ENCODE data around the gene CLIP1. TPM values are rescaled to one million over a fixed set of nuclear protein-coding genes. Genes with fewer than 3 reads are reported as not detected.
"Not testable (repeated sequence)": the region's sequence is repeated elsewhere in the genome, so short reads cannot be mapped to it uniquely, and the experiment has no call there.

The CLIP1 gene
- total RNA-seq, 2 experiments from 2014 or later: 65.3 to 73.4 TPM

- CTCF ChIA-PET: interaction anchor here (0.6 to 2.3 kb wide), 4 partner anchors 16 to 1026 kb away, joined by 3 to 11 read pairs (median 3); partner anchors contain the start of gene CLIP1
- H3K9me3 Mint-ChIP-seq: no peaks in the 10 kb centered on the region
- peaks cover 19% of the 10 kb centered on the region for H3K36me3 Mint-ChIP-seq (ENCODE audit: low read depth)
- POLR2A ChIA-PET: interaction anchor here (0.6 kb wide), 1 partner anchor 104 kb away, joined by 3 read pairs; no protein-coding TSS in a partner anchor
- no peaks in the 10 kb centered on the region for H3K27me3 Mint-ChIP-seq
- peaks cover 34% of the 10 kb centered on the region for H3K4me1 Mint-ChIP-seq
- DNase-seq: no peak
- H3K27ac Mint-ChIP-seq: no peak overlapping the region
- H3K4me3 Mint-ChIP-seq: no peak overlapping the region
Observed at GRCh38 chr12:122406701-122407164, 15.7 kb downstream of the CLIP1 start.

- peaks cover 19% of the 10 kb centered on the region for H3K36me3 Mint-ChIP-seq (ENCODE audit: low read depth)
- H3K9me3 Mint-ChIP-seq: no peaks in the 10 kb centered on the region
- no peak overlapping the region for H3K27ac Mint-ChIP-seq
- CTCF ChIA-PET: interaction anchor here (0.8 to 6.4 kb wide), 3 partner anchors 9 to 97 kb away, joined by 3 to 181 read pairs (median 12); partner anchors contain the start of gene ZCCHC8
- H3K4me3 Mint-ChIP-seq: no peak overlapping the region
- peaks cover 46% of the 10 kb centered on the region for H3K4me1 Mint-ChIP-seq
- no peaks in the 10 kb centered on the region for H3K27me3 Mint-ChIP-seq
- POLR2A ChIA-PET: interaction anchor here (0.7 to 2.5 kb wide), 7 partner anchors 9 to 124 kb away, joined by 4 to 12 read pairs (median 6); partner anchors contain the start of genes CLIP1, KNTC1, RSRC2 and ZCCHC8
- no peak for DNase-seq
Observed at GRCh38 chr12:122403831-122404230, 18.6 kb downstream of the CLIP1 start.

DNA sequence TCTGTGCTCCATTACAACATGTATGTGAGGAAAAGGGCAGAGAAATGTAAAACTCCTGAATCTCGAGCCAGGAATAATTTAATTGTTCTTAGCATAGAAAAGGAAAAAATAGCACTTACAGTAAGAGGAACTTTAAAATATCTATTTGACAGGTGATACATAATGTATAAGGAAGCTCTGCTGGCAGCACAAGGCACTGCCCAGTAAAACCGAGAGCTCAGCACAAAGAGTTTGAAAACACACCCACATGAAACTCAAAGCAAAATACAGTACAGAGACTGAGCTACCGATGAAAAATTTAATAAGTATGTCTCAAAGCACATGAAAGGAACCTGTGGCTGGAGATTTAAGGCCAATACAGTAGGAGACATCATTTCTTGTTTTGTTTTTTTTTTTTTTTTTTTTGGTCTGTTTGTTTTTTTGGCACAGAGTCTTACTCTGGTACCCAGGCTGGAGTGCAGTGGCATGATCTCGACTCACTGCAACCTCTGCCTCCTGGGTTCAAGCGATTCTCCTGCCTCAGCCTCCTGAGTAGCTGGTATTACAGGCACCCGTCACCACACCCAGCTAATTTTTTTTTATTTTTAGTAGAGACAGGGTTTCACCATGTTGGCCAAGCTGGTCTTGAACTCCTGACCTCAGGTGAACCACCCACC lies 19.2 kb downstream of the CLIP1 start:
- POLR2A ChIA-PET: interaction anchor here (0.7 to 2.5 kb wide), 8 partner anchors 9 to 124 kb away, joined by 4 to 12 read pairs (median 6); partner anchors contain the start of genes CLIP1, KNTC1, RSRC2 and ZCCHC8
- H3K27ac Mint-ChIP-seq: peak overlapping the region; percentile 12
- H3K27me3 Mint-ChIP-seq: no peaks in the 10 kb centered on the region
- H3K4me3 Mint-ChIP-seq: no peak overlapping the region
- H3K36me3 Mint-ChIP-seq (ENCODE audit: low read depth): peaks cover 19% of the 10 kb centered on the region
- CTCF ChIA-PET: interaction anchor here (0.7 to 6.4 kb wide), 8 partner anchors 9 to 684 kb away, joined by 3 to 181 read pairs (median 4); partner anchors contain the start of gene ZCCHC8
- no peak for DNase-seq
- peaks cover 47% of the 10 kb centered on the region for H3K4me1 Mint-ChIP-seq
- H3K9me3 Mint-ChIP-seq: no peaks in the 10 kb centered on the region

GRCh38 chr12:122402264-122402663 lies 20.2 kb downstream of the CLIP1 start:
- Mint-ChIP-seq H3K36me3 (ENCODE audit: low read depth) (peaks cover 19% of the 10 kb centered on the region), H3K27ac (no peak overlapping the region), H3K4me1 (peaks cover 42% of the 10 kb centered on the region), H3K9me3 (no peaks in the 10 kb centered on the region), H3K4me3 (no peak overlapping the region), H3K27me3 (no peaks in the 10 kb centered on the region)
- ChIA-PET POLR2A (interaction anchor here (1.5 to 2.5 kb wide), 6 partner anchors 10 to 125 kb away, joined by 4 to 12 read pairs (median 6); partner anchors contain the start of genes CLIP1, KNTC1 and ZCCHC8), CTCF (interaction anchor here (1.2 to 6.4 kb wide), 4 partner anchors 10 to 70 kb away, joined by 3 to 181 read pairs (median 8); no protein-coding TSS in a partner anchor)
- DNase-seq: no peak

DNA sequence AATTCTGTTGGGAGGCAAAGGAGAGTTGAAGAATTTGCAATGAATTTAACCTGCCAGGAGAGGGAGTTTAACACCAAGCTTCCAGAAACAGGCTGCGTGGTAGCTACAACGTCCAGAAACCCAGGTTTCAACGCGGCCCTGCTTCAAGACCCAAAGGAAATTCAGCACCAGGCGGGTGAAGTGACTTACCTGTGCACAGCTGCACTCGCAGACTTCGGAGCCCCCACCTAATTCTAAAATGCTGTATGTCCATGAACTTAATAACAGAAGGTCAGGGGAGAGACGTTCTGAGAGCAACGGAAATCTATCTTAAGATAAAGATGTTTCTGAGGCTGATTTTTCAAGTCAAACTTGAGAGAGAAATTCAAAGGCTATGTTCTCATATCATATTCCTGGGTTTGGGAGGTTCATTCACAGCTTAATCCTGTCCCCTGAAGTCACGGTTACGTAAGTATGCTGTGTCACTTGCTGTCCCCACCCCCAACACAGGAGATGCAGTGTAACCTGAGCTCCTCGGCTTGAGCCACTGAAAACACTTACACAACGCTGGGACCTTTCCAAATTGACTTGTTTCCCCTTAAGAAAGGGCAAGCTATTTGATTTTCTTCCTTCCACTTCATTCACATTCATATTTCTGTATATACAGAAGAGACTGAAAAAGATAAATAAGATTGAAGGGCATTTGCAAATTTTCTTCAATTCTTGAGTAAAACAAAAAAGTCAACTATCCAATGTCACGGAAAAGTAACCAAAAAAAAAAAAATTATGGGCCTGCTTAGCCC lies 22.7 kb downstream of the CLIP1 start:
- DNase-seq: peak; percentile 59
- POLR2A ChIA-PET: interaction anchor here (0.5 to 2.8 kb wide), 17 partner anchors 13 to 132 kb away, joined by 3 to 33 read pairs (median 6); partner anchors contain the start of genes CLIP1, KNTC1, RSRC2 and ZCCHC8
- H3K9me3 Mint-ChIP-seq: no peaks in the 10 kb centered on the region

GRCh38 chr12:122399254-122399591 lies 23.2 kb downstream of the CLIP1 start:
- Mint-ChIP-seq H3K4me3 (no peak overlapping the region), H3K27ac (peak overlapping the region; percentile 71), H3K36me3 (ENCODE audit: low read depth) (peaks cover 22% of the 10 kb centered on the region), H3K9me3 (no peaks in the 10 kb centered on the region), H3K4me1 (peaks cover 39% of the 10 kb centered on the region), H3K27me3 (no peaks in the 10 kb centered on the region)
- DNase-seq: no peak
- ChIA-PET POLR2A (interaction anchor here (1.3 to 2.8 kb wide), 12 partner anchors 12 to 132 kb away, joined by 3 to 33 read pairs (median 8); partner anchors contain the start of genes CLIP1 and ZCCHC8), CTCF (interaction anchor here (0.6 to 6.4 kb wide), 32 partner anchors 8 to 195 kb away, joined by 3 to 181 read pairs (median 6); partner anchors contain the start of genes CLIP1 and ZCCHC8)

More for the DNA sequence above, 22.7 kb downstream of the CLIP1 start:
- CTCF ChIA-PET: interaction anchor here (0.6 to 6.4 kb wide), 35 partner anchors 9 to 320 kb away, joined by 3 to 181 read pairs (median 5); partner anchors contain the start of genes CLIP1 and ZCCHC8
- H3K4me1 Mint-ChIP-seq: peaks cover 40% of the 10 kb centered on the region
- no peaks in the 10 kb centered on the region for H3K27me3 Mint-ChIP-seq
- peak overlapping the region; percentile 71 for H3K27ac Mint-ChIP-seq
- peak overlapping the region; percentile 34 for H3K4me3 Mint-ChIP-seq
- H3K36me3 Mint-ChIP-seq (ENCODE audit: low read depth): peaks cover 23% of the 10 kb centered on the region

DNA sequence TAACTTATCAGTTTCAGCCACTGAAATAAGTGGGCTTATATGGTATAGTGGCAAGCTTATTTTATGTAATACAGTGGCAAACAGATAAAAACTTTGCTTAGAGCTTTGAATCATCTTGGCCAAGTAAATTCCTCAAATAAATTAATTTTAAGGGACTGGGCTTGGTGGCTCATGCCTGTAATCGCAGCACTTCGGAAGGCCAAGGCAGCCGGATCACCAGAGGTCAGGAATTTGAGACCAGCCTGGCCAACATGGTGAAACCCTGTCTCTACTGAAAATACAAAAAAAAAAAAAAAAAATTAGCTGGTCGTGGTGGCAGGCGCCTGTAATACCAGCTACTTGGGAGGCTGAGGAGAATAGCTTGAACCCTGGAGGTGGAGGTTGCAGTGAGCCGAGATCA lies 24.5 kb downstream of the CLIP1 start:
- peaks cover 15% of the 10 kb centered on the region for H3K36me3 Mint-ChIP-seq (ENCODE audit: low read depth)
- ChIA-PET CTCF (interaction anchor here (0.6 to 6.4 kb wide), 5 partner anchors 14 to 294 kb away, joined by 3 to 181 read pairs (median 4); no protein-coding TSS in a partner anchor), POLR2A (interaction anchor here (0.7 kb wide), 1 partner anchor 15 kb away, joined by 4 read pairs; no protein-coding TSS in a partner anchor)
- not testable (repeated sequence) for H3K27me3 Mint-ChIP-seq, H3K27ac Mint-ChIP-seq, H3K4me3 Mint-ChIP-seq, H3K9me3 Mint-ChIP-seq, DNase-seq
- H3K4me1 Mint-ChIP-seq: peaks cover 35% of the 10 kb centered on the region

GRCh38 chr12:122395319-122395718 lies 27.1 kb downstream of the CLIP1 start:
- peaks cover 12% of the 10 kb centered on the region for H3K36me3 Mint-ChIP-seq (ENCODE audit: low read depth)
- ChIA-PET POLR2A (interaction anchor here (1.6 kb wide), 1 partner anchor 78 kb away, joined by 4 read pairs; no protein-coding TSS in a partner anchor), CTCF (interaction anchor here (1.5 kb wide), 1 partner anchor 76 kb away, joined by 3 read pairs; no protein-coding TSS in a partner anchor)
- peaks cover 27% of the 10 kb centered on the region for H3K4me1 Mint-ChIP-seq
- H3K9me3 Mint-ChIP-seq: no peaks in the 10 kb centered on the region
- H3K27me3 Mint-ChIP-seq: no peaks in the 10 kb centered on the region
- no peak overlapping the region for H3K27ac Mint-ChIP-seq
- DNase-seq: no peak
- no peak overlapping the region for H3K4me3 Mint-ChIP-seq

GRCh38 chr12:122394626-122395194 lies 27.8 kb downstream of the CLIP1 start:
- Mint-ChIP-seq H3K36me3 (ENCODE audit: low read depth) (peaks cover 8% of the 10 kb centered on the region), H3K4me1 (peaks cover 21% of the 10 kb centered on the region), H3K27ac (no peak overlapping the region), H3K4me3 (no peak overlapping the region), H3K9me3 (no peaks in the 10 kb centered on the region), H3K27me3 (no peaks in the 10 kb centered on the region)
- CTCF ChIA-PET: interaction anchor here (1.5 kb wide), 1 partner anchor 76 kb away, joined by 3 read pairs; no protein-coding TSS in a partner anchor
- DNase-seq: no peak
- POLR2A ChIA-PET: interaction anchor here (1.6 kb wide), 1 partner anchor 78 kb away, joined by 4 read pairs; no protein-coding TSS in a partner anchor

GRCh38 chr12:122393817-122394216 lies 28.7 kb downstream of the CLIP1 start:
- ChIA-PET CTCF (interaction anchor here (1.5 kb wide), 1 partner anchor 78 kb away, joined by 4 read pairs; no protein-coding TSS in a partner anchor), POLR2A (interaction anchor here (1.0 kb wide), 1 partner anchor 78 kb away, joined by 3 read pairs; no protein-coding TSS in a partner anchor)
- Mint-ChIP-seq H3K9me3 (no peaks in the 10 kb centered on the region), H3K4me3 (no peak overlapping the region), H3K27ac (no peak overlapping the region), H3K36me3 (ENCODE audit: low read depth) (peaks cover 8% of the 10 kb centered on the region), H3K4me1 (peaks cover 12% of the 10 kb centered on the region), H3K27me3 (no peaks in the 10 kb centered on the region)
- DNase-seq: no peak

DNA sequence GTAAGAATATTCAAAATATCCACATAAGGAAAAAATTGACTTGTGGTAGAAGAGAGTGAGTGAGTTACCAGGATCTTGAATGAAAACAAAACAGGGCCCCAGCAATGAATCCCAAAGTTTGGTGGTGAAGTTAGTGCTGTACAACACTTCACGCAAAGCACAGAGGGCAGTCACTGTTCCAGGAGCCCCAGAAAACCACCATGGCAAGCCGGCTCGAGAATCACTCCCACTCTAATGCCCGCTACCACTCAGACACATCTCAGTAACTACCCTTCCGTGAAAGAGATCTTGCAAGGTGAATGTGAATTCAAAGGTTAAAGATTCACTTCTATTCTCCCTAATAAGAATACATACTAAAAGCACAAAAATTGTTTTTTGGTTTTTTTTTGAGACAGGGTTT lies 30.1 kb downstream of the CLIP1 start:
- no peak overlapping the region for H3K27ac Mint-ChIP-seq
- H3K4me3 Mint-ChIP-seq: no peak overlapping the region
- H3K4me1 Mint-ChIP-seq: peaks cover 11% of the 10 kb centered on the region
- H3K36me3 Mint-ChIP-seq (ENCODE audit: low read depth): peaks cover 8% of the 10 kb centered on the region
- ChIA-PET POLR2A (no interaction called here), CTCF (no interaction called here)
- DNase-seq: no peak
- no peaks in the 10 kb centered on the region for H3K27me3 Mint-ChIP-seq
- no peaks in the 10 kb centered on the region for H3K9me3 Mint-ChIP-seq

DNA sequence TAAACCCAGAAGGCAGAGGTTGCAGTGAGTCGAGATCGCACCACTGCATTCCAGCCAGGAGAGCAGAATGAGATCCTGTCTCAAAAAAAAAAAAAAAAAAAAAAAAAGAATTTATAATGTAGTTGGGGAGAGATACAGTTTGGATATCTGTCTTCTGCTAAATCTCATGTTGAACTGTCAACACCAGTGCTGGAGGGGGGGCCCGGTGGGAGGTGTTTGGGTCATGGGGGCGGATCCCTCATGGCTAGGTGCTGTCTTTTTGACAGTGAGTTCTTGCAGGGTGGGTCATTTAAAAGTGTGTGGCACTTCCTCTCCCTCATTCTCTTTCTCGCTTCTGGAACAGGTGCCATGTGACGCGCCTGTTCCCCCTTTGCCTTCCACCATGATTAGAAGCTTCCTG lies 32.8 kb downstream of the CLIP1 start:
- Mint-ChIP-seq H3K36me3 (ENCODE audit: low read depth) (peaks cover 5% of the 10 kb centered on the region), H3K4me1 (peaks cover 9% of the 10 kb centered on the region), H3K27me3 (no peaks in the 10 kb centered on the region), H3K9me3 (no peaks in the 10 kb centered on the region), H3K27ac (no peak overlapping the region), H3K4me3 (no peak overlapping the region)
- DNase-seq: no peak
- ChIA-PET POLR2A (no interaction called here), CTCF (interaction anchor here (0.7 to 3.9 kb wide), 3 partner anchors 10 to 251 kb away, joined by 5 to 16 read pairs (median 16); no protein-coding TSS in a partner anchor)
